GM18858 (cell line): ENCODE results near the gene PLIN5.

ENCODE experiments used
- ATAC-seq: cut with Tn5 transposase; IDR thresholded peaks from one replicate; pipeline ENCODE4 v1.9.1; 2021; ENCODE audit not compliant: unreplicated experiment

The PLIN5 gene

GRCh38 chr19:4492337-4493103, 42.5 kb downstream of the PLIN5 start:
- no peak for ATAC-seq

- ATAC-seq: no peak
These were observed 43.6 kb downstream of the PLIN5 start for GRCh38 chr19:4491446-4491845.

- ATAC-seq: no peak
These were observed 46.5 kb downstream of the PLIN5 start for GRCh38 chr19:4488496-4488895.

GRCh38 chr19:4487572-4487971, 47.5 kb downstream of the PLIN5 start:
- ATAC-seq: no peak

- no peak for ATAC-seq
These were observed 51.6 kb downstream of the PLIN5 start for GRCh38 chr19:4483385-4483784.

GRCh38 chr19:4482721-4483364, 52.2 kb downstream of the PLIN5 start:
- ATAC-seq: no peak

GRCh38 chr19:4477034-4477801, 57.8 kb downstream of the PLIN5 start:
- ATAC-seq: no peak

GRCh38 chr19:4474514-4475022, 60.5 kb downstream of the PLIN5 start:
- no peak for ATAC-seq

- ATAC-seq: no peak
These were observed 61.1 kb downstream of the PLIN5 start for GRCh38 chr19:4473763-4474513.

- no peak for ATAC-seq
These were observed 61.8 kb downstream of the PLIN5 start for GRCh38 chr19:4473011-4473762.
